ENCODE measurements around the gene LRP5. TPM values are rescaled to one million over a fixed set of nuclear protein-coding genes. Genes with fewer than 3 reads are reported as not detected.
"Not testable (repeated sequence)": the region's sequence is repeated elsewhere in the genome, so short reads cannot be mapped to it uniquely, and the experiment has no call there.

Gene LRP5
- polyA plus RNA-seq, 3 donors: 32.2 to 40.2 (median 33.6) TPM

GRCh38 chr11:68279676-68280075 is 32.7 kb upstream of the LRP5 start:
- no peak for DNase-seq (ENCODE audit: low read depth in 3 of 3, low spot score in 2 of 3)

DNA sequence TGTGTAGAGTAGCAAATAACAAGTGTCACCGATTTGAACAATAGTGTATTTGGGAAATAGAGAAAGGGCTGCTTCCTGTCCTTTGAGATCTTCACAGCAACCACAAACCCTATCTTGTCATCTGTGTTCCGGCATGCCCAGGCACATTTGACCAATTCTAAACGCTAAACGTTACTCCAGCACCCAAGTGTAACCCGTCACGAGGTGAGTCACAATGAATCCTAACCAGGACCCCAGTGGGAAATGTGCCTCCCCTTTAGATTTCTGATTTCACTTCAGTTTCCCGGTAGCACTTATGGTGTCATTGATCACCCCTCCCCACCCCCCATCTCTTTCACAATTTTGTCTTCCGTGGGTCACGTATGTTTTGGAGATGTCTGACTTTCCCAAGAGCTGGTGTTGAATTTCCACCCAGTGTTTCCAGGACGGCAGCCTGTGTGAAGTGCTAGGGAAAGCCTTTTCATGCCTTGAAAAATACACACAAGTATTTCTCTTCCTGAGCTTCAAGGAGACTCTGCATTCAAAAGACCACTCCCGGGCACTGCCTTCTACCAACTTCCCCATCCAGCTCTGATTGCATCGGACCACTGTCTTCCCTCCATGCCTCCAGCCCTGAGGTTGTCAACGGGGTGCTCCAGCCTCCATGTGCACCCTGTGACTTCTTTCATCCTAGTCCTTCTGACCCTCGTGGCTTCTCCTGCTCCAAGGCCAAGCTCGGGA is 30.1 kb upstream of the LRP5 start:
- no peak for DNase-seq (ENCODE audit: low read depth in 3 of 3, low spot score in 2 of 3)

DNA sequence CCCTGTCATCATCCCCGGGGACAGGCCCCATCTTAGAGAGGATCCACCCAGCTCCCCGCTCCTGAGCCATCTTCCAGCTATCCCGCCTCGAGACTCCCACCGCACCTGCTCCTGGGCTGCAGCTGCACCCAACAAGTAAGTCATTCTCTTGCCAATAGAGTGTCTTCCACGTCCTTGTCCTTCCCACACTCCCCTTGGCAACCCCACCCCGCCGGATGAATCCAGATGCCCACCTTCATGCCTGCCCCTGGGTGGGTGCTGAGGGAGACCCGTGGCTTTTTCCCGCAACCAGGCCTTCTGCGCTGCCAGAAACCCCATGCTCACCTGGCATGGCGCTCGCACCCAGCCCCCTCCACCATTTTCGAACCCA is 29.5 kb upstream of the LRP5 start:
- no peak for DNase-seq (ENCODE audit: low read depth in 3 of 3, low spot score in 2 of 3)

DNA sequence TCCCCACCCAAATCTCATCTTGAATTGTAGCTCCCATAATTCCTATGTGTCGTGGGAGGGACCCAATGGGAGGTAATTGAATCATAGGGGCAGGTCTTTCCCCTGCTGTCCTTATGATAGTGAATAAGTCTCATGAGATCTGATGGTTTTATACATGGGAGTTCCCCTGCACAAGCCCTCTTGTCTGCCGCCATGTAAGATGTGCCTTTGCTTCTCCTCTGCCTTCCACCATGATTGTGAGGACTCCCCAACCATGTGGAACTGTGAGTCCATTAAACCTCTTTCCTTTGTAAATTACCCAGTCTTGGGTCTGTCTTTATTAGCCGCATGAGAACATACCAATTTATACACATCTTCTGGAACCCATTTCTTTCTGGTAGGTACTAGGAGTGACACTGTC is 27.8 kb upstream of the LRP5 start:
- DNase-seq (ENCODE audit: low read depth in 3 of 3, low spot score in 2 of 3): not testable (repeated sequence)

DNA sequence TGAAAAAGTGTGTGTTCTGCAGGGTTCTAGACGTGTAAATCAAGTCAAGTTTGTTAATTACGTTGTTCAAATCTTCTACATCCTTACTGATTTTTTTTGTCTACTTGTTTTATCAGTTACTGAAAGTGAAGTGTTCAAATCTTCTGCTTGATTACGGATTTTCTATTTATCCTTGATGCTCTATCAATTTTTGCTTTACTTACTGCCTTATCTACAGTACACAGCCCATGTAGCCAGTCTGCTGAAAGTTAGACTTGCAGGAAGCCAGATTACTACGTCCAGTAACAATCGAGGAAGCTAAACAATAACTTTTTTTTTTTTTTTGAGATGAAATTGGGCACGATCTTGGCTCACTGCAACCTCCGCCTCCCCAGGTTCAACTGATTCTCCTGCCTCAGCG is 25.0 kb upstream of the LRP5 start:
- DNase-seq (ENCODE audit: low read depth in 3 of 3, low spot score in 2 of 3): no peak

DNA sequence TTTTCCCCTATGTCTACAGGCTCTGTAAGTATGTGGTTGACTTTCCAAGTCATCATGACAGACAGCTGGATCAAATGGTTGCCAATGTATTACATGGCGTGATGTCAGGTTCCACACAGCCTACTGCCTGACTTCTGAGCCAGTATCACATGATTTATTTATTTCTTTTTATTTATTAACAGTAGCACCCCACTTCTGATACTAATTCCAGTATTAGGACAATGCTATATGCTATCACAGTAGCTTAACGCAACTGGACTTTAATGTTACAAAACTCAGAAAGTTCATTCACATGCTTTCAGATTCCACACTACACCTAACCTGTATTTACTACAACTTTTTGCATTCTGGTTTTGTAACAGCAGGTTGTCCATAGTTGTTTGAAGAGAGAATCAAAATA is 22.9 kb upstream of the LRP5 start:
- no peak for DNase-seq (ENCODE audit: low read depth in 3 of 3, low spot score in 2 of 3)

- DNase-seq (ENCODE audit: low read depth in 3 of 3, low spot score in 2 of 3): no peak
These were observed 18.7 kb upstream of the LRP5 start for GRCh38 chr11:68293708-68294107.

GRCh38 chr11:68295271-68295670 is 17.1 kb upstream of the LRP5 start:
- no peak for DNase-seq (ENCODE audit: low read depth in 3 of 3, low spot score in 2 of 3)

DNA sequence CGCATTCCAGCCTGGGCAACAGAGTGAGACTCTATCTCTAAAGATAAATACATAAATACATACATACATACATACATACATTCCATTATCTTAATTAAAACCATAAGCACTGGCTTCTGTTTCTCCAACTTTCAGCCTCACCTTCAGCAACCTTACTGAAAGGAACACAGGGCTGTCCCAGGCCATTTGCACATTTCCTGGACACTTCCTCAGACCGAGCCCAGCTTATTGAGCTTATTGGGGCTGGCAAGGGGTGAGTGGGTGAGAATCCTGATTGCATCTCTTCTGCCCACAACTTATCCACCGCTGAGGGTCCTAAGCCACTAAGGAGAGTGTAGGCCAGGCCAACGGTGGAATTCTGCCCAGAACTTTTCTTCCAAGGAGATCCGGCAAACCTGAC is 16.5 kb upstream of the LRP5 start:
- no peak for DNase-seq (ENCODE audit: low read depth in 3 of 3, low spot score in 2 of 3)

GRCh38 chr11:68296344-68297051 is 15.9 kb upstream of the LRP5 start:
- DNase-seq (ENCODE audit: low read depth in 3 of 3, low spot score in 2 of 3): no peak

DNA sequence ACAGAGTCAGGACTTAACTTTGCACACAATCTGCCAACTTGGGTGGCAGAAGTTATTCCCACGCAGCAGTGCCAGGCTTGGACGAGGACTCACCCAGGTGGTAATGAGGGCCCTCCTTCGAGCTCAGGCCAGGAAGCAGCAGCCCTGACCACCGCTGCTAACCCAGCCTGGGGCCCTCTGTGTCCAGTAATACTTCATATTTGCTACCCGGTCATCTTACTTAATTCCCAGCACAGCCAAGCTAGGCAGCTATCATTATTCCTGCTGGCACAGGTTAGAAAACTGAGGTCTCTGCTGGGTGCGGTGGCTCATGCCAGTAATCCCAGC is 15.4 kb upstream of the LRP5 start:
- DNase-seq (ENCODE audit: low read depth in 3 of 3, low spot score in 2 of 3): no peak

DNA sequence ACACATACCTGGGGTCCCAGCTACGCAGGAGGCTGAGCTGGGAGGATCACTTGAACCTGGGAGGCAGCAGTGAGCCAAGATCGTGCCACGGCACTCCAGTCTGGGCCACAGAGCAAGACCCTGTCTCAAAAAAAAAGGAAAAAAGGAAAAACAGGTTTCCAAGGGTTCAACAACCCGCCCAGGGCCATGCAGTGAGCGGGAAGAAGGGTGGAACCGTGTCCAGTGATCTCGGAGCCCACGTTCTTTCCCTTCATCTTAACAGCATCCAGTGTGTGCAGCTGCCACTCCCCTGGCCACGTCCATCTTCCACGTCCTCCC is 14.9 kb upstream of the LRP5 start:
- no peak for DNase-seq (ENCODE audit: low read depth in 3 of 3, low spot score in 2 of 3)

- no peak for DNase-seq (ENCODE audit: low read depth in 3 of 3, low spot score in 2 of 3)
These were observed 14.4 kb upstream of the LRP5 start for GRCh38 chr11:68297812-68298658.

GRCh38 chr11:68298659-68299516 is 13.5 kb upstream of the LRP5 start:
- no peak for DNase-seq (ENCODE audit: low read depth in 3 of 3, low spot score in 2 of 3)

- not testable (repeated sequence) for DNase-seq (ENCODE audit: low read depth in 3 of 3, low spot score in 2 of 3)
These were observed 12.9 kb upstream of the LRP5 start for GRCh38 chr11:68299517-68299879.

- DNase-seq (ENCODE audit: low read depth in 3 of 3, low spot score in 2 of 3): no peak
These were observed 12.1 kb upstream of the LRP5 start for GRCh38 chr11:68300076-68300830.

DNA sequence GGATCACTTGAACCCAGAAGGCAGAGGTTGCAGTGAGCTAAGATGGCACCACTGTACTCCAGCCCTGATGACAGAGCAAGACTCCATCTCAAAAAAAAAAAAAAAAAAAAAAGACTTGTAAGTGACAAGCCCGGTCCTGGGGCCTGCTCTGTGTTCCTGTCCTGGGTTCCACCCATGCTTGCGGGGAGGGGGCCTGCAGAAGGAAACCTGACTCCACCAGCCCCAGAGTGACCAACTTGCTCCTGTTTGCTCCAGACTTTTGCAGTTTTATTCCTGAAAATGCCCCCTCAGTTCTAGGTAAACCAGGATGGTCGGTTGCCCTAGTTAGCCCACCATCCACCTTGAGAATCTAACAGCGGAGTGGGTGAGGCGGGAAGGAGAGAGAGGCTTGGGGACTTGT is 10.1 kb upstream of the LRP5 start:
- no peak for DNase-seq (ENCODE audit: low read depth in 3 of 3, low spot score in 2 of 3)

GRCh38 chr11:68302670-68303069 is 9.7 kb upstream of the LRP5 start:
- no peak for DNase-seq (ENCODE audit: low read depth in 3 of 3, low spot score in 2 of 3)

DNA sequence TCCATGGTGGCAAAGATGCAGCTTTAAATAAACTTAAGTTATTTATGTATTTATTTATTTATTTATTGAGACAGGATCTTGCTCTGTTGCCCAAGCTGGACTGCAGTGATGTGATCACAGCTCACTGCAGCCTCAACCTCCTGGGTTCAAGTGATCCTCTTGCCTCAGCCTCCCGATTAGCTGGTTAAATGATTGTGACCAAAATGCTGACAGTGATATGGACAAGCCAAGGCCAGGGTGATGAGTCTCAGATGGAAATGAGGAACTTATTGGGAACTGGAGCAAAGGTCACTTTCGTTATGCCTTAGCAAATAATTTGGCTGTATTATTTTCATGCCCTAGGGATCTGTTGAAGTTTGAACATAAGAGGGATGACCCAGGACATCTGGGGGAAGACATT is 9.3 kb upstream of the LRP5 start:
- no peak for DNase-seq (ENCODE audit: low read depth in 3 of 3, low spot score in 2 of 3)

DNA sequence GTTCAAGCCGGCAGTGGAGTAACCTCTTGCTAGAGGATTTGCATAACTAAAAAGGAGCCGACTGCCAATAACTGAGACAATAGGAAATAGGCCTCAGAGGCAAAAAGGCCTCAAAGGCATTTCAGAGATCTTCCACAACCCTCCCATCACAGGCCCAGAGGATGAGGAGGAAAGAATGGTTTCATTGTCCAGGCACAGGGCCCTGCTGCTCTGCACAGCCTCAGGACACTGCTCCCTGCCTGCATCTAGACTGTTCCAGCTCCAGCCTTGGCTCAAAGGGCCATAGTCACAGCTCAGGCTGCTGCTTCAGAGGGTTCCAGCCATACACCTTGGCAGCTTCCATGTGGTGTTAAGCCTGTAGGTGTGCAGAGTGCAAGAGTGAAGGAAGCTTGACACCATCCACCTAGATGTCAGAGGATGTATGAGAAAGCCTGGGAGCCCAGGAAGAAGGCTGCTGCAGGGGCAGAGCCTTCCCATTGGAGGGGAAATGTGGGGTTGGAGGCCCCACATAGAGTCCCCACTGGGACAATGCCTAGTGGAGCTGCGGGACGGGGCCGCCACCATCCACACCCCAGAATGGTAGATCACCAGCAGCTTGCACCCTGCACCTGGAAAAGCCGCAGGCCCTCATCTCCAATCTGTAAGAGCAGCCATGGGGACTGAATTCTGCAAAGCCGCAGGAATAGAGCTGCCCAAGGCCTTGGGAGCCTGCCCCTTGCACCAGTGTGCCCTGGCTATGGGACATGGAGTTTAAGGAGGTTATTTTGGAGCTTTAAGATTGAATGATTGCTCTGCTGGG is 8.2 kb upstream of the LRP5 start:
- no peak for DNase-seq (ENCODE audit: low read depth in 3 of 3, low spot score in 2 of 3)
